Suprapubic skin (tissue), 4 donors: ENCODE results near the gene FSIP1. TPM values are rescaled to one million over a fixed set of nuclear protein-coding genes. Genes with fewer than 3 reads are reported as not detected.

Source experiments
- DNase-seq, 2 donors: peaks; one replicate each; pipeline ENCODE4 v3.0.0-alpha.2; 2019; ENCODE audit warnings: low spot score in 2 of 2
- H3K27ac ChIP-seq: fragments of 200-600 bp; sonication (generic); one replicate; pipeline ENCODE4 v1.5.1; 2019
- H3K27me3 ChIP-seq: fragments of 200-600 bp; sonication (generic); one replicate; pipeline ENCODE4 v1.5.1; 2019
- H3K36me3 ChIP-seq: fragments of 200-600 bp; sonication (generic); one replicate; pipeline ENCODE4 v1.5.1; 2019
- H3K4me1 ChIP-seq: fragments of 200-600 bp; sonication (generic); one replicate; pipeline ENCODE4 v1.5.1; 2019
- H3K4me3 ChIP-seq: fragments of 200-600 bp; sonication (generic); one replicate; pipeline ENCODE4 v1.5.1; 2019; ENCODE audit warnings: mild to moderate bottlenecking
- H3K9me3 ChIP-seq: fragments of 200-600 bp; sonication (generic); one replicate; pipeline ENCODE4 v1.5.1; 2019
- EP300 ChIP-seq: sonication (generic); formaldehyde crosslinking; IDR thresholded peaks from one replicate; pipeline ENCODE4 v1.6.1; 2017; ENCODE audit warnings: antibody characterized with exemption
- POLR2A ChIP-seq, 2 donors: fragments of 450-650 bp; IDR thresholded peaks; one replicate each; pipeline ENCODE4 v1.6.1; 2017; ENCODE audit warnings: antibody characterized with exemption in 2 of 2, mild to moderate bottlenecking in 2 of 2, moderate library complexity in 2 of 2
- POLR2AphosphoS5 ChIP-seq, 3 donors: sonication (generic); formaldehyde crosslinking; IDR thresholded peaks; one replicate each; pipeline ENCODE4 v1.6.1; 2017; ENCODE audit warnings: antibody characterized with exemption in 3 of 3
- WGBS: methylation state at CpG from one replicate; pipeline ENCODE4 v1.1.5; 2018; 5-methylcytosine and 5-hydroxymethylcytosine counted together
- total RNA-seq, 4 donors: library from RNA; depleted of rRNA; stranded (reverse); fragments of >200 nt; gene quantifications; one replicate each; pipeline ENCODE4 v1.1.0, GENCODE V29; 2016
- TF ChIP-seq, protein P1 (sequence below), 2 donors: fragments of 200-600 bp in 1 of 2; fragments of 450-650 bp in 1 of 2; sonication (generic) in 1 of 2; IDR thresholded peaks; one replicate each; pipeline ENCODE4 v1.5.1; 2016 to 2019; ENCODE audit warnings: antibody characterized with exemption in 2 of 2, mild to moderate bottlenecking in 1 of 2, moderate library complexity in 1 of 2

Gene FSIP1
- total RNA-seq, 4 donors from 2014 or later: 0.21 to 0.24 TPM; not detected in 2

DNA sequence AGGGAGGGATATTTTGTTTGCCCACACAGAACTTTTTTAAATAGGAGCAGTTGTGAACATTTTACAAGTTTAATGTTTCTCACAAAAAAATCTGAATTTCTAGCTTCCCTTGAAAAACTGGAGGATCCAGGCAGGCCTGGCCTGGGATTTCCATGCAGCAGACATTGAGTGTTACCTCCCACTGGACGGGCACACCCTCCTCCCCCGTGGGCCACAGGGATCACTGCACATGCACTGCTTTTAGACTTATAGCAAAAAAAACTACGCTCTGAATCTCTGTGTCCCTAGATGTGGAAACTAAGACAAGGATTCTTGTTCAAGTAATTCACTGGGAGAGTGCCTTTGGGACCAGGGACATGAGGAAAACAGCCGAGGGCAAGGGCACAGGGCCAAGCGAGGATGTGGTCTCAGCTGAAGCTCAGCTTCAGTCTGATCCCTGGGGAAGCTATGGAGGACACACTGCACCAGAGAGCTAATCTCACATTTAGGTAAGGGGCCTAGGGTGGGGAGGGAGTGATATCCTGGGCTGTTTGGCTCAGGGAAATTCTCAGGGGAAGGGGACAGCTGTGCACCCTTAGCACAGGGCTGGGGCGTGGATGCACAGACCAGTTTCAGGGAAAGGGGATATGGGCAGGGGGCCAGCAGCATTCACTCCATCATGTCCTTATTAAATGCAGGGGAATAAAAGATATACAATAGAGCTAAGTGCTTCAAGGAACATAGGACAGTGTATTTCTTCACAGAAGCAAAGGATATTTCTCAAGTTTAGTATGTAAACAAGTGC is 46.0 kb downstream of the FSIP1 start:
- H3K4me3 ChIP-seq: no peak overlapping the region
- H3K4me1 ChIP-seq: peaks cover 2% of the 10 kb centered on the region
- DNase-seq: no peak
- 60% methylated on average over 6 of the region's 6 CpGs for WGBS
- H3K27me3 ChIP-seq: no peaks in the 10 kb centered on the region
- H3K36me3 ChIP-seq: no peaks in the 10 kb centered on the region
- no peaks in the 10 kb centered on the region for H3K9me3 ChIP-seq
- TF ChIP-seq POLR2AphosphoS5 (IDR thresholded peaks at IDR 0.05) (no peak), EP300 (no peak), POLR2A (IDR thresholded peaks at IDR 0.05) (no peak)
- TF ChIP-seq, protein P1, sequence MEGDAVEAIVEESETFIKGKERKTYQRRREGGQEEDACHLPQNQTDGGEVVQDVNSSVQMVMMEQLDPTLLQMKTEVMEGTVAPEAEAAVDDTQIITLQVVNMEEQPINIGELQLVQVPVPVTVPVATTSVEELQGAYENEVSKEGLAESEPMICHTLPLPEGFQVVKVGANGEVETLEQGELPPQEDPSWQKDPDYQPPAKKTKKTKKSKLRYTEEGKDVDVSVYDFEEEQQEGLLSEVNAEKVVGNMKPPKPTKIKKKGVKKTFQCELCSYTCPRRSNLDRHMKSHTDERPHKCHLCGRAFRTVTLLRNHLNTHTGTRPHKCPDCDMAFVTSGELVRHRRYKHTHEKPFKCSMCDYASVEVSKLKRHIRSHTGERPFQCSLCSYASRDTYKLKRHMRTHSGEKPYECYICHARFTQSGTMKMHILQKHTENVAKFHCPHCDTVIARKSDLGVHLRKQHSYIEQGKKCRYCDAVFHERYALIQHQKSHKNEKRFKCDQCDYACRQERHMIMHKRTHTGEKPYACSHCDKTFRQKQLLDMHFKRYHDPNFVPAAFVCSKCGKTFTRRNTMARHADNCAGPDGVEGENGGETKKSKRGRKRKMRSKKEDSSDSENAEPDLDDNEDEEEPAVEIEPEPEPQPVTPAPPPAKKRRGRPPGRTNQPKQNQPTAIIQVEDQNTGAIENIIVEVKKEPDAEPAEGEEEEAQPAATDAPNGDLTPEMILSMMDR (IDR thresholded peaks at IDR 0.05): no peak
- H3K27ac ChIP-seq: no peak overlapping the region

- Histone ChIP-seq H3K36me3 (no peaks in the 10 kb centered on the region), H3K27ac (no peak overlapping the region), H3K9me3 (no peaks in the 10 kb centered on the region), H3K4me3 (no peak overlapping the region), H3K27me3 (no peaks in the 10 kb centered on the region), H3K4me1 (peaks cover 2% of the 10 kb centered on the region)
- DNase-seq: no peak
- WGBS: 94% methylated on average over 4 of the region's 4 CpGs
- TF ChIP-seq POLR2A (IDR thresholded peaks at IDR 0.05) (no peak), EP300 (no peak), POLR2AphosphoS5 (IDR thresholded peaks at IDR 0.05) (no peak)
- TF ChIP-seq, protein P1 (IDR thresholded peaks at IDR 0.05): no peak
Measured at GRCh38 chr15:39735120-39735717, 47.4 kb downstream of the FSIP1 start.

DNA sequence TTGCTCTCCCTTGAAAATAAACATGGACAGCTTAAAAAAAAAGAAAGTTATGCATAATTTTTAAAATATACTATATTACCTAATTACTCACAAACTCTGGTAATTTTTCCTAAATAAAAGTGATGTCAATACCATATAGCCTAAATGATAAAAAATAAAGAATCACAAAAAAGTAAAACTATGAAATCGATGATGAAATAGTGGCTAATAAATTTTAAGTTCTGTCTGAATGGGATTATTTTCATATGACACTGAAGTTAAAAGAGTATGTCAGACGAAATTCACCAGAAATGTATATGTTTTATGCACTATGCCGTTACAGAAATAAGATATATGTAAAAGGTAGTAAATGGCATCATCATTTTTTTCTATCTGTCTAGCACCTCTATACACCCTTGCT is 51.4 kb downstream of the FSIP1 start:
- Histone ChIP-seq H3K4me1 (peaks cover 2% of the 10 kb centered on the region), H3K4me3 (no peak overlapping the region), H3K36me3 (no peaks in the 10 kb centered on the region), H3K27me3 (no peaks in the 10 kb centered on the region), H3K9me3 (no peaks in the 10 kb centered on the region), H3K27ac (no peak overlapping the region)
- no peak for DNase-seq
- TF ChIP-seq EP300: no peak
- TF ChIP-seq, protein P1 (IDR thresholded peaks at IDR 0.05): no peak
- no peak for TF ChIP-seq POLR2A (IDR thresholded peaks at IDR 0.05)
- no peak for TF ChIP-seq POLR2AphosphoS5 (IDR thresholded peaks at IDR 0.05)
- 89% methylated on average over 3 of the region's 3 CpGs for WGBS

GRCh38 chr15:39730552-39730951 is 52.1 kb downstream of the FSIP1 start:
- TF ChIP-seq POLR2A (IDR thresholded peaks at IDR 0.05) (no peak), EP300 (no peak), POLR2AphosphoS5 (IDR thresholded peaks at IDR 0.05) (no peak)
- TF ChIP-seq, protein P1 (IDR thresholded peaks at IDR 0.05): no peak
- no peak overlapping the region for H3K27ac ChIP-seq
- 77% methylated on average over 5 of the region's 5 CpGs for WGBS

DNA sequence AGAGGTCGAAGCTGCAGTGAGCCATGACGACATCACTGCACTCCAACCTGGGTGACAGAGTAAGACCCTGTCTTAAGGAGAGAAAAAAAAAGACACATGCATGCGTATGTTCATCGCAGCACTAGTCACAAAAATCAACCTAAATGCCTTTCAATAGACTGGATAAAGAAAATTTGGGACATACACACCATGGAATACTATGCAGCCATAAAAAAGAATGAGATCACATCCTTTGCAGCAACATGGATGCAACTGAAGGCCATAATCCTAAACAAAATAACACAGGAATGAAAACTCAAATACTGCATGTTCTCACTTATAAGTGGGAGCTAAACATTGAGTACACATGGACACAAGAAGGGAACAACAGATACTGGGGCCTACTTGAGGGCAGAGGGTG is 53.1 kb downstream of the FSIP1 start:
- no peaks in the 10 kb centered on the region for H3K27me3 ChIP-seq
- no peaks in the 10 kb centered on the region for H3K4me1 ChIP-seq
- WGBS: 93% methylated on average over 4 of the region's 4 CpGs
- TF ChIP-seq POLR2AphosphoS5 (IDR thresholded peaks at IDR 0.05): no peak
- TF ChIP-seq POLR2A (IDR thresholded peaks at IDR 0.05): no peak
- TF ChIP-seq, protein P1 (IDR thresholded peaks at IDR 0.05): no peak
- TF ChIP-seq EP300: no peak
- DNase-seq: no peak
- H3K36me3 ChIP-seq: no peaks in the 10 kb centered on the region
- H3K27ac ChIP-seq: no peak overlapping the region
- H3K9me3 ChIP-seq: no peaks in the 10 kb centered on the region
- H3K4me3 ChIP-seq: no peak overlapping the region

More at GRCh38 chr15:39730552-39730951, 52.1 kb downstream of the FSIP1 start:
- no peak for DNase-seq
- Histone ChIP-seq H3K4me3 (no peak overlapping the region), H3K27me3 (no peaks in the 10 kb centered on the region), H3K9me3 (no peaks in the 10 kb centered on the region), H3K4me1 (no peaks in the 10 kb centered on the region), H3K36me3 (no peaks in the 10 kb centered on the region)
